ENCODE results near the gene ART3.
"Not testable (repeated sequence)": the region's sequence is repeated elsewhere in the genome, so short reads cannot be mapped to it uniquely, and the experiment has no call there.

ART3 gene, protein sequence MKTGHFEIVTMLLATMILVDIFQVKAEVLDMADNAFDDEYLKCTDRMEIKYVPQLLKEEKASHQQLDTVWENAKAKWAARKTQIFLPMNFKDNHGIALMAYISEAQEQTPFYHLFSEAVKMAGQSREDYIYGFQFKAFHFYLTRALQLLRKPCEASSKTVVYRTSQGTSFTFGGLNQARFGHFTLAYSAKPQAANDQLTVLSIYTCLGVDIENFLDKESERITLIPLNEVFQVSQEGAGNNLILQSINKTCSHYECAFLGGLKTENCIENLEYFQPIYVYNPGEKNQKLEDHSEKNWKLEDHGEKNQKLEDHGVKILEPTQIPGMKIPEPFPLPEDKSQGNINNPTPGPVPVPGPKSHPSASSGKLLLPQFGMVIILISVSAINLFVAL

GRCh38 chr4:76074468-76074867 lies at the start of gene ART3:
Gene ART3, plus strand, starts transcription at chr4:76074709. Its CDS starts 1,181 bp downstream, at chr4:76075890.
- no peak for DNase-seq

GRCh38 chr4:76028350-76028765 lies 46.2 kb upstream of the ART3 start:
- no peak for DNase-seq

GRCh38 chr4:76029300-76029699 lies 45.2 kb upstream of the ART3 start:
- no peak for DNase-seq

DNA sequence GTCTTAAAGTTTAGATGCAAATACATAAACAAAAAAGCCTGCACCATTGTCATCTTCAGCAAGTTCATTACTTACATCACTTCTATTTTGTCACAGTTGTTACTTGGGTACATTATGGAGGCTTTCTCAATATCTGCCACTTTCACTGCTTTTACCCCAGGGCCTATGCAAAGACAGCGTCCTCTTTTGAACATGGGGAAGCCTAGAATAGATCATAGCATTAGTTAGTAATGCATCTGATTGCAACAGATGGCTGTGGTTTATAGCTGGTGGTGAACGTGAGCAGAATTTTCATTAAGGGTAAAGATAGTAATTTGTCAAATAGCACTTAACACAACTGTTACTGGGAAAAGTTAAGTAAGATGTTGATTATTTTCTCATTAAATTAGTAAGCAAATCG lies 39.4 kb upstream of the ART3 start:
- DNase-seq, result no peak

- DNase-seq, result no peak
Observed at GRCh38 chr4:76035799-76036380, 38.6 kb upstream of the ART3 start, which contains the start of gene CXCL11. Gene CXCL11, minus strand, starts transcription at chr4:76036070. Its CDS starts 83 bp downstream, at chr4:76035987.

DNA sequence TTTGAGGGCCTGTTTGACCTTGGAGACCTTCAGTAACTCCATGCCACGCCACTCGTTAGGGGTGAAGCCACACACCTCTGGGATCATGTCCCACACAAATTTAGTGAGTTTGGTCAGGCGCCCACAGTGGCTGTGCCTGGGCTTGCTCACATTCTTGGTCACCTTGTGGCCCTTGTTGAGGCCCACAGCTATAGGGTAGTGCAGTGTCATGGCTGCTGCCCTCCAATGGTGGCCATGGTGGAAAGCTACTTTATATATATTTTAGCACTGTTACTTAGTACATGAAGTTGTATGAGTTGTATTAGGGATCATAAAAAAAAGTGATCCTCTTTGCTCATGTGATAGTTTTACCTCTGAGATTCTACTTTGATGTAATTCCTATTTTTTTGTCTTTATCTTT lies 37.7 kb upstream of the ART3 start:
- no peak for DNase-seq

- not testable (repeated sequence) for DNase-seq
Observed at GRCh38 chr4:76042241-76042998, 32.1 kb upstream of the ART3 start.

DNA sequence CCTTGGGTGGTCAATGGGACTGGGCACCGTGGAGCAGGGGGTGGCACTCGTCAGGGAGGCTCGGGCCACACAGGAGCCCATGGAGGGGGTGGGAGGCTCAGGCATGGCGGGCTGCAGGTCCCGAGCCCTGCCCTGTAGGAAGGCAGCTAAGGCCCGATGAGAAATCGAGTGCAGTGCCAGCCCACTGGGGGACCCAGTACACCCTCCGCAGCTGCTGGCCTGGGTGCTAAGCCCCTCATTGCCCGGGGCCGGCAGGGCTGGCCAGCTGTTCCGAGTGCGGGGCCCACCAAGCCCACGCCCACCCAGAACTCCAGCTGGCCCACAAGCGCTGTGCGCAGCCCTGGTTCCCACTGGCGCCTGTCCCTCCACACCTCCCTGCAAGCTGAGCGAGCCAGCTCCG lies 31.2 kb upstream of the ART3 start:
- not testable (repeated sequence) for DNase-seq

- not testable (repeated sequence) for DNase-seq
Observed at GRCh38 chr4:76044686-76045085, 29.8 kb upstream of the ART3 start.

- DNase-seq, result not testable (repeated sequence)
Observed at GRCh38 chr4:76049860-76050416, 24.6 kb upstream of the ART3 start.

DNA sequence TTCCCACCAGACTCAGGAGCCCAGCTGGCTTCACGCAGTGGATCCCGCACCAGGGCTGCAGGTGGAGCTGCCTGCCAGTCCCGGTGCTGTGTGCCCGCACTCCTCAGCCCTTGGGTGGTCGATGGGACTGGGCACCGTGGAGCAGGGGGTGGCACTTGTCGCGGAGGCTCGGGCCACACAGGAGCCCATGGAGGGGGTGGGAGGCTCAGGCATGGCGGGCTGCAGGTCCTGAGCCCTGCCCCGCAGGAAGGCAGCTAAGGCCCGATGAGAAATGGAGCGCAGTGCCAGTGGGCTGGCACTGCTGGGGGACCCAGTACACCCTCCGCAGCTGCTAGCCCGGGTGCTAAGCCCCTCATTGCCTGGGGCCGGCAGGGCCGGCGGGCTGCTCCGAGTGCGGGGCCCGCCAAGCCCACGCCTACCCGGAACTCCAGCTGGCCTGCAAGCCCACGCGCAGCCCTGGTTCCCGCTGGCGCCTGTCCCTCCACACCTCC lies 23.9 kb upstream of the ART3 start:
- not testable (repeated sequence) for DNase-seq

DNA sequence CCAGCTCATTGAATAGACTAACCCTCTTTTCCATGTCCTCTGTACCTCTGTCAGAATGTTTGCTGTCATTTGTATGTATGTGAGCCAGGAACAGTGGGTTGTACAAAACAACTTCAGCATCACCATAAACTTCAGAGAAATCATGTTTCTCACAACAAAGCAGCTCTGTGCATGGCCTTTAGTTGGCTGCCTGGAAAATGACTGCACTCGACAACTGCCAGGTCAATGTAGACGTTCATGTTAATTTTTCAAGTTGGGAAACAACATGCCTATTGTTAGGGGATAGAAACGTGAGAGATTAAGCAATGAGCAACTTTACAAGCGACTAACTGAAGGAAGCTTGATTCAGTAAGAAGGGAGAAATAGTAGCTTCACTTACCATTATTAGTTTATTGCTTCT lies 20.8 kb upstream of the ART3 start:
- DNase-seq, result no peak

DNA sequence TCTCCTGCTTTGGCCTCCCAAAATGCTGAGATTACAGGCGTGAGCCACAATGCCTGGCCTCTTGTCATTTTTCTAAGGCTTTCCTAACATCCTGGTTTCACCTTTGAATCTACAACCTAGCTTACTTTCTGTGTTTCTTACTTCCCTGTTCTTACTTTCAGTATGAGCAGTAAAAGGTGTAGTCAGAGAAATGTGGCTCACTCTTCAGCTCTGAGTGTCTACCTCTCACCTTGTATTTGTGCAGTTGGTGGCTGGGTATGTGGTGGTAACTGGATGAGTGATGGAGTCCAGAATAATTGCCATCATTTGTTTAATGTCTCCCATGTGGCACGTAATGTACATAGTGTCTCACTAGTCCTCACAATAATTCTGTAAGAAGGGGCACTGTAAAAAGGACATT lies 19.5 kb upstream of the ART3 start:
- DNase-seq, result peak; percentile 20

DNA sequence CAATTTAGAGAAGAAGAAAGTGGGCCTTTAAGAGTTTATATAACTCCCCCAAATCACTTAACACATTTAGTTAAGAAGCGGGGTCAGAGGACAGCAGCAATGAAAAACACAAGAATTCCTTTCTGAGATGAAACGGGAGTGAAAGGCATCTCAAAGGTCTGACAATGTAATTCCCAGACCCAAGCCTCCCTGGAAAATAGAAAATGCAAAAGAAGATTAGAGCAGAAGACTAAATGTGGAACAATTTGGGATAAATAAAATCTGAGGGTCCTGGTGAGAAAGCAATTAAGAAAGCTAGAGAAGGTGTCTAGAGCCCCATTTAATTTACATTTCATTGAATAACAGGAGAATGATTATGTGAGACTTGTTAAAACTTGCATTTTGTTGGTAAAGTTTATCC lies 19.1 kb upstream of the ART3 start:
- no peak for DNase-seq

- DNase-seq, result no peak
Observed at GRCh38 chr4:76058302-76058701, 16.2 kb upstream of the ART3 start.

DNA sequence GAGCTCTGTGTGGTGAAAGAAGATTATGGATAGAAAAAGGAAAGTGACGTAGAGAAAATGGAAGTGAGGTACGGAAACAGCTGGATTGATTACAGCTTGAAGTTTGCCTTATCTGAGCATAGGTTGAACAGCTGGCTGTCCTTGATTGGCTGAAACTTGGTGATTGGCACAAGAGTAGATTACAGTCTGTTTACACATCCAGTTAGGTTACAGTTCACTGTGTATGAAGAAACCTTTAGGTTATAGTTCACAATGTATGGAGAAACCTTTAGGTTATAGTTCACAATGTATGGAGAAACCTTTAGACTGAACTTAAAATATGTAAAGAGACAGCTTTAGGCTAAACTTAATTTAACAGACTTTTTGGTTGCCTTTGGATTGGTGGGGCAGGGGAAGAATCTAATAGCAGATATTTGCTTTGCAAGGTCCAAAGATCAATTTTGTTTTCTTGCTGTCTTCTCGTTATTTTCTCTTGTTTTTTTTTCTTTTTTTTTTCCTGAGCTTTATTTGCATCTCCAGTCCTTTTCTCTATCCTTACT lies 15.6 kb upstream of the ART3 start:
- DNase-seq, result no peak

DNA sequence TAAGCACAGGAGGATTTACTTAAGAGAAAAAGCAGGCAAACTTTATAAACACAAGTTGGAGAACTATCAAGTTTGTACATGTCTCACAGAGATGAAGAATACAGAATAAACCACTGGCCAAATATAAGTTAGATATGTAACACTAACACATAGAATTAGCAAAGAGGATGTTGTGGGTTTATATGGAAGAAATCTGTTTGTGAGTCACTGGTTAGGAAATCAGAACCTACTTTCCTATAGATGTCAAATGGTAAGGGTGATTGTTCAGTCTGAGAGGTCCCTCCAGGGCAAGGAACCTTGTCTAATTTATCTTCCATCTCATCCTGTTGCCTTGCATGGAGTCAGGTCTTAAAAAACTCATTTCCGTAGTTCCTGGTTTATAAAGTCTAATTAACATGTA lies 14.8 kb upstream of the ART3 start:
- no peak for DNase-seq

- DNase-seq, result no peak
Observed at GRCh38 chr4:76060506-76060905, 14.0 kb upstream of the ART3 start.

GRCh38 chr4:76061421-76061820 lies 13.1 kb upstream of the ART3 start:
- no peak for DNase-seq

GRCh38 chr4:76061982-76062381 lies 12.5 kb upstream of the ART3 start:
- no peak for DNase-seq

DNA sequence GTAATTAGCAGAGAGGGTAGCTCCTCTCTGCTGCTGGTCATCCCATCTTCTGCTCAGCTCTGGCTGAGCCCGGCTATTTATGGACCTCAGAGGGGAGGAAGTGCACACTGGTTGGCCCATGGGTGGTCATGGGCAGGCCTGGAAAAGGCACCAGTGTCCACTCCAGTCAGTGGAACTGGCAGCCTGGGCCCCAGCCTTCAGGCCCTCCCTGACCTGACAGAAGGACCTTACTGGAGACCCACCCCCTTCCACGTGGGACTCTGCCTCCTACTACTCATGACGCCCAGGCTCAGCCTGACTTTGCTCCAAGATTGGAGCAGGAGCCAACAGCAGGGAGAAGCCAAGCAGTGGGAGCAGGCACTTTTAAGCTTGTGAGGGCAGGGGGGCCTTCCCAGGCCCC lies 8.0 kb upstream of the ART3 start:
- DNase-seq, result no peak

DNA sequence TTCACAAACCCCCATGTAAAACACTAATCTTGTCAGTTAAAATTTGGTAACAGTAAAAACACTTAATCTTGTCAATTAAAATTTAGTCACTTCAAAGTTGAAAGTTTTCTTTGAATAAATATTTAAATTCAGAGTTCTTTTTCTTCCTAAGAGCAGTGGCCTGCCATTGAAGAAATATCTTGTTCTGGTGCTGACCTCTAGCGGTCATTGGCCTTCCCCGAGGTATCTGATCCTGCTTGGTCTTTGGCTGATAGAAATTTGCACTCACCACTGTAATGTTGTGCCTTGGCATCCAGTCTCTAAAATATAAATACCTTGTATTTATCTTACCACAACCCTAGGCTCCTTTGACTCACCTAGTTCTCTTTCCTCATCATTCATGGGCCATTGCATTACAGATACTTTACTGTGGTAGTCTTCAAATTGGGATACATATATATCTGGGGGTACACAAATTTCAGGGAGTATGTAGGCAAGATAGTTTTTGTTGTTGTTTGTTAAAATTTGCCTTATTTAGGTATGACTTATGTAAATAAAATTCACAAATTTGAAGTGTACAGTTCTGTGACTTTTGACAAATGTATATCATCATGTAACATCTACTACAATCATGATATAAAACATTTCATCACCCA lies 6.7 kb upstream of the ART3 start:
- peak; percentile 83 for DNase-seq

Measured in stimulated activated CD4-positive, alpha-beta T cell treated with anti-CD3 and anti-CD28 coated beads, Interleukin-4, amount 100 ng/mL, for 24 hours (primary cell).